ENCODE results near the gene TBX20.
"Not testable (repeated sequence)": the region's sequence is repeated elsewhere in the genome, so short reads cannot be mapped to it uniquely, and the experiment has no call there.

GRCh38 chr7:35206924-35207323 is 47.0 kb downstream of the TBX20 start:
- not testable (repeated sequence) for TF ChIP-seq EZH2 (IDR thresholded peaks at IDR 0.05; ENCODE audit: insufficient read depth, low read length); CTCF (IDR thresholded peaks at IDR 0.05; ENCODE audit: insufficient read depth, low read depth, low read length)

Data from astrocyte (in vitro differentiated cells and primary cell).